GM18502 (cell line): ENCODE measurements around the gene NLRC4.
"Not testable (repeated sequence)": the region's sequence is repeated elsewhere in the genome, so short reads cannot be mapped to it uniquely, and the experiment has no call there.

Source experiments
- ATAC-seq: cut with Tn5 transposase; IDR thresholded peaks from one replicate; pipeline ENCODE4 v1.9.1; 2021; ENCODE audit warnings: mild to moderate bottlenecking; ENCODE audit not compliant: unreplicated experiment, poor library complexity

The NLRC4 gene

GRCh38 chr2:32264422-32265105, at the start of gene NLRC4:
Gene NLRC4, minus strand, starts transcription at chr2:32264886. Its CDS starts 8,111 bp downstream, at chr2:32256775.
- ATAC-seq = peak; percentile 85

- ATAC-seq = no peak
These were observed 45.9 kb upstream of the NLRC4 start for GRCh38 chr2:32310577-32310976.

GRCh38 chr2:32293966-32294562, 29.4 kb upstream of the NLRC4 start:
- not testable (repeated sequence) for ATAC-seq

- not testable (repeated sequence) for ATAC-seq
These were observed 28.8 kb upstream of the NLRC4 start for GRCh38 chr2:32293493-32293892.

GRCh38 chr2:32291746-32292145, 27.1 kb upstream of the NLRC4 start:
- ATAC-seq = no peak

- no peak for ATAC-seq
These were observed 25.3 kb upstream of the NLRC4 start for GRCh38 chr2:32290000-32290339.

GRCh38 chr2:32289165-32289999, 24.7 kb upstream of the NLRC4 start:
- ATAC-seq = no peak

GRCh38 chr2:32284321-32284720, 19.6 kb upstream of the NLRC4 start:
- ATAC-seq = no peak

GRCh38 chr2:32278478-32278853, 13.8 kb upstream of the NLRC4 start:
- ATAC-seq = no peak

GRCh38 chr2:32277674-32278477, 13.2 kb upstream of the NLRC4 start, which contains the start of gene YIPF4:
Gene YIPF4, plus strand, starts transcription at chr2:32277904. Its CDS starts 252 bp downstream, at chr2:32278156.
- ATAC-seq = peak; percentile 99

- peak; percentile 5 for ATAC-seq
These were observed 12.6 kb upstream of the NLRC4 start for GRCh38 chr2:32277363-32277673.

GRCh38 chr2:32275790-32276189, 11.1 kb upstream of the NLRC4 start:
- ATAC-seq = not testable (repeated sequence)

GRCh38 chr2:32274289-32274688, 9.6 kb upstream of the NLRC4 start:
- ATAC-seq = no peak

GRCh38 chr2:32272279-32272678, 7.6 kb upstream of the NLRC4 start:
- no peak for ATAC-seq

- ATAC-seq = no peak
These were observed 6.4 kb upstream of the NLRC4 start for GRCh38 chr2:32271063-32271462.

- no peak for ATAC-seq
These were observed 2.6 kb downstream of the NLRC4 start for GRCh38 chr2:32262105-32262504.

- no peak for ATAC-seq
These were observed 4.3 kb downstream of the NLRC4 start for GRCh38 chr2:32260376-32260775.

GRCh38 chr2:32258242-32258641, 6.4 kb downstream of the NLRC4 start:
- no peak for ATAC-seq

- no peak for ATAC-seq
These were observed 14.4 kb downstream of the NLRC4 start for GRCh38 chr2:32250290-32250689.

GRCh38 chr2:32249731-32250236, 14.9 kb downstream of the NLRC4 start:
- ATAC-seq = no peak
